GM19193 (cell line): Measurements from ENCODE around the gene EPN1.

ENCODE experiments used
- POLR2A ChIP-seq: IDR thresholded peaks from 4 replicates; pipeline ENCODE4 v1.6.1; 2011; ENCODE audit not compliant: insufficient read depth, insufficient read length; ENCODE audit errors: extremely low read depth

The EPN1 gene

GRCh38 chr19:55688422-55689218, 13.6 kb downstream of the EPN1 start:
- no peak for TF ChIP-seq POLR2A

DNA sequence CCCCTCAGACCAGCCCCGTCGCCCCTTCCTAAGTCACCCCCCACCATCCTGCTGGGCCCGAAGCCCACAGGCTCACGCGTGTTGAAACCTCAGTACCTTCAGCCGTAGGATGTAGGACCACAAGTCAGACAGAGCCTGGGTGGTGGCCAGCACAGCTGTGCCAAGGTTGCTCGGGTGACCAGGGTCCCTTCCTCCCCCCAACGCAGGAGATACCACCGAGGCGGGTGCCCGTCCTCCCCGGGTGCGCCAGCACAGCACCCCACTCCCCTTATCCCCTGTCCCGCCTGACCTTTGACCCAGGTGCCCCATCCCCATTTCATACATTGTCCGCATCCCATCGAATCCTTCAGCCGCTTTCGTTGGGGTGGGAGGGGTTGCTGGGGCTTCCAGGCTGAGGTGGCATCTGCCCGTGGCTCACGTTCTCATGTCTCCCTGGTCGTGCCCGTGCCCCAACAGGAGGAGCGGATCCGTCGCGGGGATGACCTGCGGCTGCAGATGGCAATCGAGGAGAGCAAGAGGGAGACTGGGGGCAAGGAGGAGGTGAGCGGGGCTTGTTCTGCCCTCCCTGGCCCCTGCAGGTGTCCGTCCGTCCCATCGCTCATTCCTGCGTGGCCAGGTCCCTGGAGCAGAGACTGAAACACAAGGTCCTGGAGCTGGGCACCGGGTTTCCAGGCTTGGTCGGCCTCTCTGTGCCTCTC, 14.5 kb downstream of the EPN1 start:
- no peak for TF ChIP-seq POLR2A

DNA sequence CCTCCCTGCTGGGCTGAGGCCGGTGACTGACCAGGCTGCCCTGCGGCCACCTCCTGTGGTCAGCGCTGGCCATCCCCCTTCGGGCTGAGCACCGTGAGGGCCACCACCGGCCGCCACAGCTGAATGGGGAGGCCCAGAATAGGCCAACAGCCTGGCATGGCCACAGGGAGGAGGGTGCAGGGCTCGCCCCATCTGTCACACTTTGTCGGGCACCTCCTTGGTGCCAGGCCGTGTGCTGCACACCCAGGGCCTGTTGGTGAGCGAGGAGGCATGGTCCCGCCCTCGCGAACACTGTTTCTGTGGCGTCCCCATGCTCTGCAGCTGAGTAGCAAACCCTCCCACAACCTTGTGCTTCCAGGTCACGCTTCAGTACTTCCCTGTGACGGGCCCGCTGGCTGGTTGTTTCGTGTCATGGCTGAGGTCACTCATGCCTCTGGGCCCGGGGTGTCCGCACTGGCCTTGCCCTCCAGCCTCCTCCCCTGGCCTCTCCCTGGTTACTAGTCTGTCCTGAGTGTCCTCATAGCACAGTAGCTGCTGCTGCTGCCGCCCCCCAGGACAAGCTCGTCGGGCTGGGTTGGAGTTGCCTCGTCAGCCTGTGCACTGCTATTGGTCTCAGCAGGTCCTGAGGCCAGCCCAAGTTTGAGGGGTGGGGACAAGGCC, 15.2 kb downstream of the EPN1 start:
- no peak for TF ChIP-seq POLR2A

DNA sequence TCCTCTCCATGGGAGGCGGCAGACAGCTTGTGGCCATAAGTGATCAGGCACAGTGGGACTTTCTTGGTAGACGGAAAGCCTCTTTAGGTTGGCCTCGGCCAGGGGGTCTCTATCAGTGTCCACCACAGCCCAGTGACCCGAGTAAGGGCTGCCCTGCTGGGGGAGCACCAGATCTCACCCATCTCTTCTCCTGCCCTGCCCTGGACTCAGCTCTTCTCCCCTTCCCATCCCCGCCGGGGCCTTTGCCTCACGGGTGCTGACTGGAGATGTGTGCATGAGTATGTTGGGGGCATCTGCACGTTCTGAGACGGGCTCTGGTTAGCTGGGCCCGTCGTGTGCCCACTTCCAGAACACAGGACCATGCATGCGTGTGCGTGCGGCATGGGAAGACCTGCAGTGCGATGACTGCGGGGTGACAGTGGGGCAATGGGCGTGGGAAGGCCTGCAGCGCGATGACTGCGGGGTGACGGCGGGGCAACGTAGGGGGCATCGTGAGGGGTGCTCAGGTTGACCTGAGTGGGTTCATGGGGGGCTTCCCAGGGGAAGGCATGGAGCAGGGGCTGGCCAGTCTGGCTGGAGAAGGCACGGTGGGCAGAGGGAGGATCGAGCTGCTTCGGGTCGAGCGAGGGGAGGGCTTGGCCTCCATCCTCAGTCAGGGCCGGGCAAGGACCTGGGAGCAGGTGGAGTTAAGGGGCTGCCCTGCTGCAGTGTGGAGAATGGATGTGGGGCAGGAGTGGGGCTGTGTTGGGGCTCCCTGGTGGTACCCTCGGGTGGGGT, 15.9 kb downstream of the EPN1 start:
- no peak for TF ChIP-seq POLR2A

GRCh38 chr19:55691561-55692481, 16.8 kb downstream of the EPN1 start:
- TF ChIP-seq POLR2A = no peak

- no peak for TF ChIP-seq POLR2A
These were observed 17.7 kb downstream of the EPN1 start for GRCh38 chr19:55692681-55693081.

- no peak for TF ChIP-seq POLR2A
These were observed 18.4 kb downstream of the EPN1 start for GRCh38 chr19:55693336-55693974.

DNA sequence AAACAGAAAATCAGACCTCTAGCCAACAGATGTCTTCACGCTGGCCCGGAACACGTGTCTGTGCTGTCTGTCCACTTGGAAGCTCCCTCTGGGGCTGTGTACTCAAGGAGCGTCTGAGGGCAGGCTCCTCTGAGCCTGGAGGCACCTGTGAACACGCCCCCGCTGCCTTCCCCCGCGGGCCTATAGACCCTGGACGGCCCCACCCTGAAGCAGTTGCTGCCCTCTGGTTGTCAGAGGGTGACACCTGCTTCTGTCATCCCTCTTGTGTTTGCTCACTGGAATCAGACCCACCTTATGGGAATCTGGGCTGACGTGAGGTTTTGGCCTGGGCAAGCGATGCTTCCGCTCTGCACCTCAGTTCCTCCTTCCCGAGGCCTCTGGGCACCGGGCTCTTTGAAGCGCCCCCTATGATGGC, 19.2 kb downstream of the EPN1 start:
- TF ChIP-seq POLR2A = no peak

GRCh38 chr19:55694656-55695491, 19.8 kb downstream of the EPN1 start:
- TF ChIP-seq POLR2A = no peak

DNA sequence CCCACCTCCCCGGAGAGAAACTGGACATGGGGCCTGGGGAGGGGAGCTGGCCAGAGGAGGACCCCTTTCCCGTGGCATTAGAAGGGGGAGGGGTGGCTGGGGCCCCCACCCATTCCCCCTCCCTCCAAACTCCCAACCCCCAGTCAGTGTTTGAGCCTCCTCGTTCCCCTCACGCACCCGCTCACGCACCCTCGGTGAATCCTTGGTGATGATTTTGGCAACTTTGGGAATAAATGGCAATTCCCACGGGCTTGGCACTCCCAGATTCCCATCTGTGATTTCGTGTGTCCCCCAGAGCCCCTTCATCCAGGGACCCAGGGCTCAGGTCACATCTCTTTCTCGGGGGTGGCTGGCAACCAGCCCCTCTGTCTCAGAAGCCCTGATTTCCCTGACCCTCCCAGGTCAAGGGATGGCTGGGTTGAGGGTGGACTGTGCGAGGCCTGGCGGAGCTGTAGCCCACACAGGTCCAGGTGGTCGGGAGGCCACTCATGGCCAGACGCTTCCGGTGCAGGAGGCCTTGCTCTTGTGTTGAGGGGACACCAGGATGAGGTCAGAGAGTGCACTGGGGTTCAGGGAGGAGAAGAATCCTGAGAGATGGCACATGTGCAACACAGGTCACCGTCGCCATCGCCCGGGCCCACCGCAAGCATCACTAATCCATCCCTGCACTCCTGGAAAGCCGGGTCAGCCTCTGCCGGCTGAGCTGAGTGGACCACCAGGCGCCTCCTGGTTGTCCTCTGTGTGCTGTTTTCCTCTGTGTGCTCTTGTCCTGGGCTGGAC, 20.7 kb downstream of the EPN1 start:
- no peak for TF ChIP-seq POLR2A

DNA sequence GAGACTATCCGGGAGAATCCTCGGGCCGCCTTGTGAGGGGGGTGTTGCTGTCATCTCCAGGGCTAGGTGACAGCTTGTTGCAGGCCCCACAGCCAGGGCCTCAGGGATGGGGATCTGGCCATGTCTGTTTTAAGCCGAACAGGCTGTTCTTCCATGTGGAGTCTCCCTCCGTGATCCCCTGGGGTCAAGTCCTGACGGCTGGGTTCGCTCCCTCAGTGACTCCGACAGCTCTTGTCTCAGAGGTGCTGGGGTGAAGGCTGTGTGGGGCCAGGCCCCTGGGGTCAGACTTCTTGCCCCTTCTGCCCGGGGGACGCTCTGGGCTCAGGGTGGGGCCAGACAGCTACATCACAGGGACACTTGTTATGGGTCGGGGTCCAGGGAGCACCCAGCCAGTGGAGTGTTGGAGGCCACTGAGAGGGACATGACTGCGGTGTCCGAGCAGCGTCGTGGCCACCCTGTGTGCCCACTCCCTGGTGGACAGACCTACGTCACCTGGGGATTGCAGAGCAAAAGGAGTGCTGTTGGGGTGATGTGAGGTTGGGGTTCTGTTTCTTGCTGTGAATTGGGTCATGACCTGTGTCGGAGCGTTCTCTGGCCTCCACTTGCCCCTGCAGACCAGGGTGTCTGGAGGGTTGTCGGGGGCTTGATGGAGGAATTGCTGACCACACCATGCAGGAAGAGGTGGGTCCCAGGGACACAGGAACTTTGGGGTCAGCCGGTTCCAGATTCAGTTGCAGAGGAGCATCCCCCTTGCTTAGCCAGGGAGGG, 21.5 kb downstream of the EPN1 start:
- no peak for TF ChIP-seq POLR2A
